ENCODE results near the gene PLEKHA5.

- no peak for TF ChIP-seq CTCF (conservative IDR thresholded peaks at IDR 0.05; ENCODE audit: low read depth in 2 of 2)
- no peak for TF ChIP-seq POLR2AphosphoS5 (IDR thresholded peaks at IDR 0.05; ENCODE audit: low read depth)
- TF ChIP-seq EZH2phosphoT487 (IDR thresholded peaks at IDR 0.05; ENCODE audit: unreplicated experiment) = no peak
- TF ChIP-seq, protein P1, sequence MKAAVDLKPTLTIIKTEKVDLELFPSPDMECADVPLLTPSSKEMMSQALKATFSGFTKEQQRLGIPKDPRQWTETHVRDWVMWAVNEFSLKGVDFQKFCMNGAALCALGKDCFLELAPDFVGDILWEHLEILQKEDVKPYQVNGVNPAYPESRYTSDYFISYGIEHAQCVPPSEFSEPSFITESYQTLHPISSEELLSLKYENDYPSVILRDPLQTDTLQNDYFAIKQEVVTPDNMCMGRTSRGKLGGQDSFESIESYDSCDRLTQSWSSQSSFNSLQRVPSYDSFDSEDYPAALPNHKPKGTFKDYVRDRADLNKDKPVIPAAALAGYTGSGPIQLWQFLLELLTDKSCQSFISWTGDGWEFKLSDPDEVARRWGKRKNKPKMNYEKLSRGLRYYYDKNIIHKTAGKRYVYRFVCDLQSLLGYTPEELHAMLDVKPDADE (IDR thresholded peaks at IDR 0.05) = no peak
- TF ChIP-seq CREB1 (CRISPR knock-in tag; IDR thresholded peaks at IDR 0.05; ENCODE audit: low read depth) = no peak
- no peak for TF ChIP-seq EZH2 (IDR thresholded peaks at IDR 0.05; ENCODE audit: low read depth, unreplicated experiment)
- TF ChIP-seq ZNF462 (CRISPR knock-in tag; IDR thresholded peaks at IDR 0.05) = no peak
- no peak for TF ChIP-seq STAT1 (IDR thresholded peaks at IDR 0.05; ENCODE audit: unreplicated experiment)
- TF ChIP-seq REST (IDR thresholded peaks at IDR 0.05; ENCODE audit: unreplicated experiment) = no peak
- no peak for TF ChIP-seq JUNB (IDR thresholded peaks at IDR 0.05; ENCODE audit: unreplicated experiment)
- no peak for TF ChIP-seq ZNF331 (CRISPR knock-in tag; IDR thresholded peaks at IDR 0.05; ENCODE audit: low read depth)
- no peak for TF ChIP-seq NANOG (IDR thresholded peaks at IDR 0.05; ENCODE audit: borderline replicate concordance)
- no peak for TF ChIP-seq ZNF114 (CRISPR knock-in tag; IDR thresholded peaks at IDR 0.05)
Measured at GRCh38 chr12:19205120-19205519, 75.6 kb downstream of the PLEKHA5 start.

All from GM23338 (cell line).